ENCODE data around the gene GABBR2. TPM values are rescaled to one million over a fixed set of nuclear protein-coding genes. Genes with fewer than 3 reads are reported as not detected.

The GABBR2 gene
- total and polyA plus RNA-seq, 7 experiments from 2014 or later = not detected

- H3K4me1 Mint-ChIP-seq = no peaks in the 10 kb centered on the region
Observed at GRCh38 chr9:98451576-98451975, 257.2 kb downstream of the GABBR2 start.

GRCh38 chr9:98450496-98450895, 258.2 kb downstream of the GABBR2 start:
- Mint-ChIP-seq H3K36me3 (no peaks in the 10 kb centered on the region), H3K27me3 (peaks cover 6 to 30% (median 16%) of the 10 kb centered on the region in 5 donors), H3K9me3 (peaks cover 0 to 1% (median 0%) of the 10 kb centered on the region in 11 donors), H3K4me1 (peaks cover 0 to 3% (median 0%) of the 10 kb centered on the region in 7 donors), H3K27ac (no peak overlapping the region), H3K4me3 (no peak overlapping the region)
- Histone ChIP-seq H3K4me1 (ENCODE audit: control insufficient read depth in 2 of 2, insufficient read depth in 2 of 2, low read length in 2 of 2) (no peaks in the 10 kb centered on the region), H3K27ac (ENCODE audit: low read depth, low read length) (no peak overlapping the region), H3K36me3 (ENCODE audit: control insufficient read depth in 2 of 3, insufficient read depth in 3 of 3, low read length in 3 of 3) (no peaks in the 10 kb centered on the region), H3K9me3 (ENCODE audit: control insufficient read depth in 2 of 3, low read length in 3 of 3) (no peaks in the 10 kb centered on the region), H3K4me3 (ENCODE audit: low read length) (no peak overlapping the region), H3K27me3 (ENCODE audit: control insufficient read depth in 2 of 2, insufficient read depth in 2 of 2, low read length in 2 of 2) (peaks cover 0 to 5% of the 10 kb centered on the region in 2 donors)
- DNase-seq (no peak), ATAC-seq (no peak)
- ChIA-PET POLR2A (no interaction called here), CTCF (no interaction called here)
- intact Hi-C loops (cut with micrococcal nuclease) = no loop called here

More at GRCh38 chr9:98451576-98451975, 257.2 kb downstream of the GABBR2 start:
- CTCF ChIA-PET = no interaction called here
- Histone ChIP-seq H3K27me3 (ENCODE audit: control insufficient read depth in 2 of 2, insufficient read depth in 2 of 2, low read length in 2 of 2) (no peaks in the 10 kb centered on the region), H3K9me3 (ENCODE audit: control insufficient read depth in 2 of 3, low read length in 3 of 3) (no peaks in the 10 kb centered on the region), H3K4me3 (ENCODE audit: low read length) (no peak overlapping the region), H3K4me1 (ENCODE audit: control insufficient read depth in 2 of 2, insufficient read depth in 2 of 2, low read length in 2 of 2) (no peaks in the 10 kb centered on the region), H3K27ac (ENCODE audit: low read depth, low read length) (no peak overlapping the region), H3K36me3 (ENCODE audit: control insufficient read depth in 2 of 3, insufficient read depth in 3 of 3, low read length in 3 of 3) (no peaks in the 10 kb centered on the region)
- H3K36me3 Mint-ChIP-seq = no peaks in the 10 kb centered on the region
- no peak overlapping the region for H3K4me3 Mint-ChIP-seq
- H3K27me3 Mint-ChIP-seq = peaks cover 6 to 34% (median 16%) of the 10 kb centered on the region in 5 donors
- DNase-seq = no peak
- POLR2A ChIA-PET = no interaction called here
- intact Hi-C loops (cut with micrococcal nuclease) = no loop called here
- H3K9me3 Mint-ChIP-seq = peaks cover 0 to 1% (median 0%) of the 10 kb centered on the region in 11 donors
- no peak for ATAC-seq
- no peak overlapping the region for H3K27ac Mint-ChIP-seq

- no peak overlapping the region for H3K4me3 Mint-ChIP-seq
- no peak overlapping the region for H3K27ac Mint-ChIP-seq
- peaks cover 6 to 27% (median 19%) of the 10 kb centered on the region in 5 donors for H3K27me3 Mint-ChIP-seq
- Histone ChIP-seq H3K4me3 (ENCODE audit: low read length) (no peak overlapping the region), H3K9me3 (ENCODE audit: control insufficient read depth in 2 of 3, low read length in 3 of 3) (no peaks in the 10 kb centered on the region), H3K27me3 (ENCODE audit: control insufficient read depth in 2 of 2, insufficient read depth in 2 of 2, low read length in 2 of 2) (peaks cover 0 to 5% of the 10 kb centered on the region in 2 donors), H3K27ac (ENCODE audit: low read depth, low read length) (no peak overlapping the region), H3K36me3 (ENCODE audit: control insufficient read depth in 2 of 3, insufficient read depth in 3 of 3, low read length in 3 of 3) (no peaks in the 10 kb centered on the region), H3K4me1 (ENCODE audit: control insufficient read depth in 2 of 2, insufficient read depth in 2 of 2, low read length in 2 of 2) (no peaks in the 10 kb centered on the region)
- no peak for ATAC-seq
- DNase-seq = no peak
- H3K9me3 Mint-ChIP-seq = peaks cover 0 to 1% (median 0%) of the 10 kb centered on the region in 11 donors
- no peaks in the 10 kb centered on the region for H3K36me3 Mint-ChIP-seq
- intact Hi-C loops (cut with micrococcal nuclease) = no loop called here
- ChIA-PET CTCF (no interaction called here), POLR2A (interaction anchor here (0.6 kb wide), 1 partner anchor 30 kb away, joined by 4 read pairs; no protein-coding TSS in a partner anchor)
- H3K4me1 Mint-ChIP-seq = peaks cover 0 to 9% (median 0%) of the 10 kb centered on the region in 7 donors
Observed at GRCh38 chr9:98449871-98450270, 258.9 kb downstream of the GABBR2 start.

- H3K27me3 ChIP-seq (ENCODE audit: control insufficient read depth in 2 of 2, insufficient read depth in 2 of 2, low read length in 2 of 2) = peaks cover 4 to 5% of the 10 kb centered on the region in 2 donors
- H3K4me1 Mint-ChIP-seq = peaks cover 0 to 9% (median 0%) of the 10 kb centered on the region in 7 donors
- no peak for DNase-seq
- intact Hi-C loops (cut with micrococcal nuclease) = no loop called here
- H3K36me3 ChIP-seq (ENCODE audit: control insufficient read depth in 2 of 3, insufficient read depth in 3 of 3, low read length in 3 of 3) = no peaks in the 10 kb centered on the region
- peaks cover 0 to 1% (median 0%) of the 10 kb centered on the region in 11 donors for H3K9me3 Mint-ChIP-seq
- H3K9me3 ChIP-seq (ENCODE audit: control insufficient read depth in 2 of 3, low read length in 3 of 3) = no peaks in the 10 kb centered on the region
- ChIA-PET POLR2A (no interaction called here), CTCF (no interaction called here)
- no peak for ATAC-seq
- no peak overlapping the region for H3K4me3 ChIP-seq (ENCODE audit: low read length)
- H3K36me3 Mint-ChIP-seq = no peaks in the 10 kb centered on the region
- no peaks in the 10 kb centered on the region for H3K4me1 ChIP-seq (ENCODE audit: control insufficient read depth in 2 of 2, insufficient read depth in 2 of 2, low read length in 2 of 2)
- no peak overlapping the region for H3K27ac ChIP-seq (ENCODE audit: low read depth, low read length)
- H3K27me3 Mint-ChIP-seq = peaks cover 7 to 24% (median 14%) of the 10 kb centered on the region in 5 donors
- no peak overlapping the region for H3K27ac Mint-ChIP-seq
- no peak overlapping the region for H3K4me3 Mint-ChIP-seq
Observed at GRCh38 chr9:98445576-98445975, 263.2 kb downstream of the GABBR2 start.

GRCh38 chr9:98444601-98445000, 264.1 kb downstream of the GABBR2 start:
- ATAC-seq (no peak), DNase-seq (no peak)
- Mint-ChIP-seq H3K4me1 (peaks cover 0 to 9% (median 0%) of the 10 kb centered on the region in 7 donors), H3K4me3 (no peak overlapping the region), H3K27ac (no peak overlapping the region), H3K9me3 (peaks cover 0 to 1% (median 0%) of the 10 kb centered on the region in 11 donors), H3K27me3 (peaks cover 7 to 24% (median 14%) of the 10 kb centered on the region in 5 donors), H3K36me3 (no peaks in the 10 kb centered on the region)
- ChIA-PET CTCF (no interaction called here), POLR2A (no interaction called here)
- intact Hi-C loops (cut with micrococcal nuclease) = no loop called here
- Histone ChIP-seq H3K4me1 (ENCODE audit: control insufficient read depth in 2 of 2, insufficient read depth in 2 of 2, low read length in 2 of 2) (no peaks in the 10 kb centered on the region), H3K4me3 (ENCODE audit: low read length) (no peak overlapping the region), H3K36me3 (ENCODE audit: control insufficient read depth in 2 of 3, insufficient read depth in 3 of 3, low read length in 3 of 3) (no peaks in the 10 kb centered on the region), H3K27ac (ENCODE audit: low read depth, low read length) (no peak overlapping the region), H3K9me3 (ENCODE audit: control insufficient read depth in 2 of 3, low read length in 3 of 3) (no peaks in the 10 kb centered on the region), H3K27me3 (ENCODE audit: control insufficient read depth in 2 of 2, insufficient read depth in 2 of 2, low read length in 2 of 2) (peaks cover 4 to 5% of the 10 kb centered on the region in 2 donors)

GRCh38 chr9:98442541-98442940, 266.2 kb downstream of the GABBR2 start:
- no peaks in the 10 kb centered on the region for H3K4me1 ChIP-seq (ENCODE audit: control insufficient read depth in 2 of 2, insufficient read depth in 2 of 2, low read length in 2 of 2)
- Mint-ChIP-seq H3K27ac (no peak overlapping the region), H3K4me1 (peaks cover 0 to 9% (median 0%) of the 10 kb centered on the region in 7 donors), H3K4me3 (no peak overlapping the region), H3K9me3 (no peaks in the 10 kb centered on the region), H3K36me3 (no peaks in the 10 kb centered on the region), H3K27me3 (peaks cover 7 to 24% (median 14%) of the 10 kb centered on the region in 5 donors)
- no peak overlapping the region for H3K4me3 ChIP-seq (ENCODE audit: low read length)
- ChIA-PET CTCF (no interaction called here), POLR2A (no interaction called here)
- ATAC-seq (no peak), DNase-seq (no peak)
- no peak overlapping the region for H3K27ac ChIP-seq (ENCODE audit: low read depth, low read length)
- H3K36me3 ChIP-seq (ENCODE audit: control insufficient read depth in 2 of 3, insufficient read depth in 3 of 3, low read length in 3 of 3) = no peaks in the 10 kb centered on the region
- H3K9me3 ChIP-seq (ENCODE audit: control insufficient read depth in 2 of 3, low read length in 3 of 3) = no peaks in the 10 kb centered on the region
- intact Hi-C loops (cut with micrococcal nuclease) = no loop called here
- H3K27me3 ChIP-seq (ENCODE audit: control insufficient read depth in 2 of 2, insufficient read depth in 2 of 2, low read length in 2 of 2) = peaks cover 4 to 5% of the 10 kb centered on the region in 2 donors

- Histone ChIP-seq H3K27ac (ENCODE audit: low read depth, low read length) (no peak overlapping the region), H3K36me3 (ENCODE audit: control insufficient read depth in 2 of 3, insufficient read depth in 3 of 3, low read length in 3 of 3) (no peaks in the 10 kb centered on the region), H3K9me3 (ENCODE audit: control insufficient read depth in 2 of 3, low read length in 3 of 3) (no peaks in the 10 kb centered on the region), H3K4me3 (ENCODE audit: low read length) (no peak overlapping the region), H3K4me1 (ENCODE audit: control insufficient read depth in 2 of 2, insufficient read depth in 2 of 2, low read length in 2 of 2) (no peaks in the 10 kb centered on the region), H3K27me3 (ENCODE audit: control insufficient read depth in 2 of 2, insufficient read depth in 2 of 2, low read length in 2 of 2) (peaks cover 4 to 5% of the 10 kb centered on the region in 2 donors)
- ATAC-seq (no peak), DNase-seq (no peak)
- no peaks in the 10 kb centered on the region for H3K36me3 Mint-ChIP-seq
- H3K4me1 Mint-ChIP-seq = peaks cover 0 to 9% (median 0%) of the 10 kb centered on the region in 7 donors
- H3K9me3 Mint-ChIP-seq = no peaks in the 10 kb centered on the region
- no peak overlapping the region for H3K27ac Mint-ChIP-seq
- H3K4me3 Mint-ChIP-seq = no peak overlapping the region
- intact Hi-C loops (cut with micrococcal nuclease) = no loop called here
- ChIA-PET POLR2A (no interaction called here), CTCF (no interaction called here)
- H3K27me3 Mint-ChIP-seq = peaks cover 7 to 21% (median 13%) of the 10 kb centered on the region in 5 donors
Observed at GRCh38 chr9:98442114-98442513, 266.6 kb downstream of the GABBR2 start.

Measured in naive thymus-derived CD4-positive, alpha-beta T cell (primary cell).